GM23338 (cell line): ENCODE results near the gene POLE. TPM values are rescaled to one million over a fixed set of nuclear protein-coding genes. Genes with fewer than 3 reads are reported as not detected.

Source experiments
- ATAC-seq: fragments of 200-7000 bp; cut with Tn5 transposase; 3 replicates; pipeline ENCODE4 v1.9.1; 2020
- DNase-seq: peaks from one replicate; pipeline ENCODE4 v3.0.0-alpha.2; 2015; ENCODE audit warnings: low spot score
- H2AFZ ChIP-seq: fragments of 200-600 bp; sonication (generic); 2 replicates; pipeline ENCODE4 v1.8.0; 2016; ENCODE audit warnings: antibody characterized with exemption, mild to moderate bottlenecking, moderate library complexity
- H3F3A ChIP-seq: fragments of 200-600 bp; sonication (generic); replicated peaks from 2 replicates; pipeline ENCODE4 v1.8.0; 2017; ENCODE audit warnings: antibody characterized with exemption, mixed run types, low read depth
- H3K27ac ChIP-seq: fragments of 200-600 bp; sonication (generic); 2 replicates; pipeline ENCODE4 v1.6.1; 2016; ENCODE audit warnings: low read depth
- H3K27me3 ChIP-seq: fragments of 200-600 bp; sonication (generic); 2 replicates; pipeline ENCODE4 v1.8.0; 2016; ENCODE audit warnings: mild to moderate bottlenecking, mixed run types, moderate library complexity; ENCODE audit not compliant: insufficient read depth
- H3K36me3 ChIP-seq: fragments of 200-600 bp; sonication (generic); 2 replicates; pipeline ENCODE4 v1.8.0; 2016; ENCODE audit warnings: mild to moderate bottlenecking; ENCODE audit not compliant: insufficient read depth
- H3K4me1 ChIP-seq: fragments of 200-600 bp; sonication (generic); 2 replicates; pipeline ENCODE4 v1.8.0; 2016; ENCODE audit warnings: mild to moderate bottlenecking, moderate library complexity; ENCODE audit not compliant: insufficient read depth
- H3K4me2 ChIP-seq: fragments of 200-600 bp; sonication (generic); 2 replicates; pipeline ENCODE4 v1.7.1; 2017; ENCODE audit warnings: mixed run types
- H3K4me3 ChIP-seq: fragments of 200-600 bp; sonication (generic); 2 replicates; pipeline ENCODE4 v1.6.1; 2016; ENCODE audit warnings: mixed run types
- H3K79me2 ChIP-seq: fragments of 200-600 bp; sonication (generic); replicated peaks from 2 replicates; pipeline ENCODE4 v1.8.0; 2017; ENCODE audit warnings: mild to moderate bottlenecking; ENCODE audit not compliant: insufficient read depth
- H3K9me2 ChIP-seq: fragments of 200-600 bp; sonication (generic); 2 replicates; pipeline ENCODE4 v1.8.0; 2017; ENCODE audit not compliant: insufficient read depth
- H4K20me1 ChIP-seq: fragments of 200-600 bp; sonication (generic); replicated peaks from 2 replicates; pipeline ENCODE4 v1.8.0; 2017; ENCODE audit warnings: mild to moderate bottlenecking; ENCODE audit not compliant: insufficient read depth
- H3K27ac Mint-ChIP-seq: 2 replicates; pipeline ENCODE4 v1.8.0; 2020; ENCODE audit warnings: inconsistent platforms, mild to moderate bottlenecking, moderate library complexity, mixed read lengths
- H3K27me3 Mint-ChIP-seq: 3 replicates; pipeline ENCODE4 v1.8.0; 2022; ENCODE audit warnings: low read depth, mild to moderate bottlenecking, moderate library complexity, mixed read lengths, inconsistent platforms; ENCODE audit not compliant: insufficient read depth, poor library complexity
- H3K36me3 Mint-ChIP-seq: 3 replicates; pipeline ENCODE4 v1.8.0; 2021; ENCODE audit warnings: low read depth, mild to moderate bottlenecking, inconsistent platforms, moderate library complexity, mixed read lengths
- H3K4me1 Mint-ChIP-seq: 3 replicates; pipeline ENCODE4 v1.8.0; 2020; ENCODE audit warnings: mild to moderate bottlenecking, inconsistent platforms, mixed read lengths
- H3K4me3 Mint-ChIP-seq: 3 replicates; pipeline ENCODE4 v1.8.0; 2021; ENCODE audit warnings: moderate library complexity, mild to moderate bottlenecking, inconsistent platforms, mixed read lengths
- H3K9me3 Mint-ChIP-seq: 3 replicates; pipeline ENCODE4 v1.8.0; 2020; ENCODE audit warnings: moderate library complexity, mild to moderate bottlenecking, inconsistent platforms, mixed read lengths
- EZH2 ChIP-seq: fragments of 200-600 bp; sonication (generic); IDR thresholded peaks from one replicate; pipeline ENCODE4 v1.8.0; 2017; ENCODE audit warnings: antibody characterized with exemption, mild to moderate bottlenecking, low read depth; ENCODE audit not compliant: unreplicated experiment
- NANOG ChIP-seq: IDR thresholded peaks from 2 replicates; pipeline ENCODE4 v1.6.1; 2016; ENCODE audit warnings: antibody characterized with exemption, borderline replicate concordance
- STAT1 ChIP-seq: IDR thresholded peaks from one replicate; pipeline ENCODE4 v1.6.1; 2016; ENCODE audit warnings: antibody characterized with exemption; ENCODE audit not compliant: unreplicated experiment
- ZNF331 ChIP-seq: fragments of 250-450 bp; sonication (Bioruptor Pico); IDR thresholded peaks from 2 replicates; pipeline ENCODE4 v1.5.0; 2020; ENCODE audit warnings: low read depth, mild to moderate bottlenecking, moderate library complexity
- polyA plus RNA-seq: library from polyadenylated mRNA; unstranded; fragments of >200 nt; fragmentation: Nextera tagmentation; extraction: Ambion mirVana; gene quantifications from 2 replicates; pipeline ENCODE4 v1.2.1, GENCODE V29; 2016
- total RNA-seq: library from RNA; depleted of rRNA; stranded (reverse); fragments of >200 nt; shearing (Covaris generic); gene quantifications from 2 replicates; pipeline ENCODE4 v1.2.3, GENCODE V29; 2014
- TF ChIP-seq, protein P1 (sequence below): IDR thresholded peaks from 2 replicates; pipeline ENCODE4 v1.6.1; 2016; ENCODE audit warnings: antibody characterized with exemption
- TF ChIP-seq, protein P2 (sequence below): IDR thresholded peaks from one replicate; pipeline ENCODE4 v1.6.1; 2018; ENCODE audit warnings: antibody characterized with exemption; ENCODE audit not compliant: unreplicated experiment
- TF ChIP-seq, protein P3 (sequence below), 2 experiments: fragments of 200-600 bp in 1 of 2; sonication (generic) in 1 of 2; conservative IDR thresholded peaks; 2 replicates each; pipeline versions ENCODE4 v1.5.1 to v1.6.1; 2016 to 2017; ENCODE audit warnings: antibody characterized with exemption in 2 of 2, low read depth in 2 of 2, mild to moderate bottlenecking in 2 of 2, moderate library complexity in 1 of 2

The POLE gene
- total and polyA plus RNA-seq, 2 experiments from 2014 or later, result 33.6 to 125 TPM

DNA sequence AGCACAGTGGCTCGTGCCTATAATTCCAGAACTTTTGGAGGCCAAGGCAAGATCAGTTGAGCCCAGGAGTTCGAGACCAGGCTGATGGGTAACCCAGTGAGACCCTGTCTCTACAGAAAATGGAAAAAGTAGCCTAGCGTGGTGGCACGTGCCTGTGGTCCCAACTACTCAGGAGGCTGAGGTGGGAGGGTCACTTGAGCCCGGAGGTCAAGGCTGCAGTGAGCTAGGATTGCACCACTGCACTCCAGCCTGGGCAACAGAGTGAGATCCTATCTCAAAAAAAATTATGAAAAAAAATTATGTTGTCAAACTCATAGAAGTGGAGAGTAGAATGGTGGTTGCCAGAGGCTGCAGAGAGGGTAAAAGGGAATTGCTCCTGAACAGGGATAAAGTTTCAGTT lies 73.1 kb downstream of the POLE start (continued):
- TF ChIP-seq, protein P1, sequence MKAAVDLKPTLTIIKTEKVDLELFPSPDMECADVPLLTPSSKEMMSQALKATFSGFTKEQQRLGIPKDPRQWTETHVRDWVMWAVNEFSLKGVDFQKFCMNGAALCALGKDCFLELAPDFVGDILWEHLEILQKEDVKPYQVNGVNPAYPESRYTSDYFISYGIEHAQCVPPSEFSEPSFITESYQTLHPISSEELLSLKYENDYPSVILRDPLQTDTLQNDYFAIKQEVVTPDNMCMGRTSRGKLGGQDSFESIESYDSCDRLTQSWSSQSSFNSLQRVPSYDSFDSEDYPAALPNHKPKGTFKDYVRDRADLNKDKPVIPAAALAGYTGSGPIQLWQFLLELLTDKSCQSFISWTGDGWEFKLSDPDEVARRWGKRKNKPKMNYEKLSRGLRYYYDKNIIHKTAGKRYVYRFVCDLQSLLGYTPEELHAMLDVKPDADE, result no peak
- TF ChIP-seq EZH2, result no peak
- TF ChIP-seq, protein P2, sequence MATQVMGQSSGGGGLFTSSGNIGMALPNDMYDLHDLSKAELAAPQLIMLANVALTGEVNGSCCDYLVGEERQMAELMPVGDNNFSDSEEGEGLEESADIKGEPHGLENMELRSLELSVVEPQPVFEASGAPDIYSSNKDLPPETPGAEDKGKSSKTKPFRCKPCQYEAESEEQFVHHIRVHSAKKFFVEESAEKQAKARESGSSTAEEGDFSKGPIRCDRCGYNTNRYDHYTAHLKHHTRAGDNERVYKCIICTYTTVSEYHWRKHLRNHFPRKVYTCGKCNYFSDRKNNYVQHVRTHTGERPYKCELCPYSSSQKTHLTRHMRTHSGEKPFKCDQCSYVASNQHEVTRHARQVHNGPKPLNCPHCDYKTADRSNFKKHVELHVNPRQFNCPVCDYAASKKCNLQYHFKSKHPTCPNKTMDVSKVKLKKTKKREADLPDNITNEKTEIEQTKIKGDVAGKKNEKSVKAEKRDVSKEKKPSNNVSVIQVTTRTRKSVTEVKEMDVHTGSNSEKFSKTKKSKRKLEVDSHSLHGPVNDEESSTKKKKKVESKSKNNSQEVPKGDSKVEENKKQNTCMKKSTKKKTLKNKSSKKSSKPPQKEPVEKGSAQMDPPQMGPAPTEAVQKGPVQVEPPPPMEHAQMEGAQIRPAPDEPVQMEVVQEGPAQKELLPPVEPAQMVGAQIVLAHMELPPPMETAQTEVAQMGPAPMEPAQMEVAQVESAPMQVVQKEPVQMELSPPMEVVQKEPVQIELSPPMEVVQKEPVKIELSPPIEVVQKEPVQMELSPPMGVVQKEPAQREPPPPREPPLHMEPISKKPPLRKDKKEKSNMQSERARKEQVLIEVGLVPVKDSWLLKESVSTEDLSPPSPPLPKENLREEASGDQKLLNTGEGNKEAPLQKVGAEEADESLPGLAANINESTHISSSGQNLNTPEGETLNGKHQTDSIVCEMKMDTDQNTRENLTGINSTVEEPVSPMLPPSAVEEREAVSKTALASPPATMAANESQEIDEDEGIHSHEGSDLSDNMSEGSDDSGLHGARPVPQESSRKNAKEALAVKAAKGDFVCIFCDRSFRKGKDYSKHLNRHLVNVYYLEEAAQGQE, result no peak
- TF ChIP-seq STAT1, result no peak

DNA sequence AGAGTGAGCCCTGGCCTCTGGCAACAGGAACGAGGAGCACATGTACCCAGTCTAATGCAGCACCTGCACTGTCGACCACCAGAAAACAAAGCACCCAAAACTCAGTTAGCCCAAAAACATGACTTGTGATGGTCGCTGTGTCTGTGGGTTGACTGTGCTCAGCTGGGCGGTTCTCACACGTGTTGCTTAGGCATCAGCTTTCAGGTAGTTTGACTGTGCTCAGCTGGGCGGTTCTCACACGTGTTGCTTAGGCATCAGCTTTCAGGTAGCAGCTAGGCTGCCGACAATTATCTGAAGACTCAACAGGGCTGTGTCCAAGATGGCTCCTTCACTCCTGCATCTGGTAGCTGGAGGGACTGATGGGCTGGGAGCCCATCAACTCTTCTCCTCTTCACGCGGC lies 75.5 kb downstream of the POLE start:
- no peaks in the 10 kb centered on the region for H3K79me2 ChIP-seq
- no peak overlapping the region for H3K27ac ChIP-seq
- no peak overlapping the region for H3K4me2 ChIP-seq
- no peak for ATAC-seq
- H3K27me3 ChIP-seq, result peaks cover 94% of the 10 kb centered on the region
- no peak overlapping the region for H2AFZ ChIP-seq
- Mint-ChIP-seq H3K36me3 (peaks cover 3% of the 10 kb centered on the region; the same call in 1 of the 3 replicates), H3K4me3 (no peak overlapping the region), H3K4me1 (no peaks in the 10 kb centered on the region), H3K9me3 (peaks cover 34% of the 10 kb centered on the region), H3K27ac (no peak overlapping the region), H3K27me3 (peaks cover 90% of the 10 kb centered on the region)
- H3K4me1 ChIP-seq, result no peaks in the 10 kb centered on the region
- DNase-seq, result no peak
- TF ChIP-seq STAT1 (no peak), ZNF331 (CRISPR knock-in tag) (peak; percentile 98)
- no peaks in the 10 kb centered on the region for H3K9me2 ChIP-seq
- no peaks in the 10 kb centered on the region for H4K20me1 ChIP-seq
- no peak overlapping the region for H3K4me3 ChIP-seq
- H3K36me3 ChIP-seq, result no peaks in the 10 kb centered on the region
- 0 out of 2 replicates have a peak, but pooled peaks cover 4% of the 10 kb centered on the region for H3F3A ChIP-seq

DNA sequence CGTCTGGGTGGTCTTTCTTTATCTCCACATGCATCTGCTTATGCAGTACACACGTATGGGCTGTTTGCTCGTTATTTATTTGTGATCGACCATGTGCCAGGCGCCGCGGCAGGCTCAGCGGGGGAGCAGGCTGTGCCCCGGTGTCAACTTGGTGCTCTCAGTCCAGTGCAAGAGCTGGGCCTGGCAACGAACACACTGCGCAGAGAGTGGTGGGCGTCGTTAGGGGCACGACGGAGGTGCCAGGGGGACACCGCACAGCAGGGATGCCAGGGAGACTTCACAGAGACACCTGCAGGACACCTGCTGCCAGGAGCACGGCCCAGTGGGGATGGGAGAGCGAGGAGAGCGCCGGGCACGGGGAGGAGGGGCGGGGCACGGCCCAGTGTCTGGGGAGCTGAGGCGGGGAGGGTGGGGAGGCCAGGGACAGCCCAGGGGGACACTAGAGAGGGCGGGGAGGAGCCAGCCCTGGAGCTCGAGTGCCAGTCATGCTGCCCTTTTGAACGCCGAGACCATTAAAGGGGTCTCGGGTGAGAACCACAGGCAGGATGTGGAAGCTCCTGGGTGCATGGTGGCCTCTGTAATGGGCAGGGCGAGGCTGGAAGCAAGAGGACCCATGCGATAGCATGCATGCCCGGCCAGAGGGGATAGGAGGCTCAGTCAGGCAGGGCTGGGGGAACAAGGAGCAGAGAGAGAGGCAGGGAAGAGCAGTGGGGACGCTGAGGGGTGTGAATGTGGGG lies 76.1 kb downstream of the POLE start:
- Mint-ChIP-seq H3K4me1 (no peaks in the 10 kb centered on the region), H3K27ac (no peak overlapping the region), H3K36me3 (peaks cover 3% of the 10 kb centered on the region; the same call in 1 of the 3 replicates), H3K9me3 (peaks cover 30% of the 10 kb centered on the region), H3K4me3 (no peak overlapping the region), H3K27me3 (peaks cover 90% of the 10 kb centered on the region)
- 0 out of 2 replicates have a peak, but pooled peaks cover 4% of the 10 kb centered on the region for H3F3A ChIP-seq
- no peak overlapping the region for H3K4me2 ChIP-seq
- H3K4me1 ChIP-seq, result no peaks in the 10 kb centered on the region
- H3K9me2 ChIP-seq, result no peaks in the 10 kb centered on the region
- H3K27ac ChIP-seq, result no peak overlapping the region
- DNase-seq (no peak), ATAC-seq (no peak)
- H2AFZ ChIP-seq, result no peak overlapping the region
- no peak overlapping the region for H3K4me3 ChIP-seq
- peaks cover 94% of the 10 kb centered on the region for H3K27me3 ChIP-seq
- no peaks in the 10 kb centered on the region for H3K36me3 ChIP-seq
- H4K20me1 ChIP-seq, result no peaks in the 10 kb centered on the region
- no peaks in the 10 kb centered on the region for H3K79me2 ChIP-seq
- TF ChIP-seq, protein P3, sequence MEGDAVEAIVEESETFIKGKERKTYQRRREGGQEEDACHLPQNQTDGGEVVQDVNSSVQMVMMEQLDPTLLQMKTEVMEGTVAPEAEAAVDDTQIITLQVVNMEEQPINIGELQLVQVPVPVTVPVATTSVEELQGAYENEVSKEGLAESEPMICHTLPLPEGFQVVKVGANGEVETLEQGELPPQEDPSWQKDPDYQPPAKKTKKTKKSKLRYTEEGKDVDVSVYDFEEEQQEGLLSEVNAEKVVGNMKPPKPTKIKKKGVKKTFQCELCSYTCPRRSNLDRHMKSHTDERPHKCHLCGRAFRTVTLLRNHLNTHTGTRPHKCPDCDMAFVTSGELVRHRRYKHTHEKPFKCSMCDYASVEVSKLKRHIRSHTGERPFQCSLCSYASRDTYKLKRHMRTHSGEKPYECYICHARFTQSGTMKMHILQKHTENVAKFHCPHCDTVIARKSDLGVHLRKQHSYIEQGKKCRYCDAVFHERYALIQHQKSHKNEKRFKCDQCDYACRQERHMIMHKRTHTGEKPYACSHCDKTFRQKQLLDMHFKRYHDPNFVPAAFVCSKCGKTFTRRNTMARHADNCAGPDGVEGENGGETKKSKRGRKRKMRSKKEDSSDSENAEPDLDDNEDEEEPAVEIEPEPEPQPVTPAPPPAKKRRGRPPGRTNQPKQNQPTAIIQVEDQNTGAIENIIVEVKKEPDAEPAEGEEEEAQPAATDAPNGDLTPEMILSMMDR (conservative IDR thresholded peaks at IDR 0.05; ENCODE audit: low read depth in 2 of 2), result no peak
- TF ChIP-seq, protein P1, result no peak
- TF ChIP-seq NANOG, result no peak
- TF ChIP-seq STAT1, result no peak
